Activated naive CD4-positive, alpha-beta T cell treated with anti-CD3 and anti-CD28 coated beads, Interleukin-2, amount 50 U/mL, for 24 hours (primary cell): Measurements from ENCODE around the gene PLA2G3.

ENCODE experiments used
- H3K27ac Mint-ChIP-seq: one replicate; pipeline ENCODE4 v1.8.0; 2021; ENCODE audit warnings: mild to moderate bottlenecking, mixed read lengths
- H3K27me3 Mint-ChIP-seq: one replicate; pipeline ENCODE4 v1.8.0; 2021; ENCODE audit warnings: mixed read lengths
- H3K36me3 Mint-ChIP-seq: one replicate; pipeline ENCODE4 v1.8.0; 2021; ENCODE audit warnings: mixed read lengths
- H3K4me1 Mint-ChIP-seq: one replicate; pipeline ENCODE4 v1.8.0; 2021; ENCODE audit warnings: mixed read lengths
- H3K4me3 Mint-ChIP-seq: one replicate; pipeline ENCODE4 v1.8.0; 2021; ENCODE audit warnings: mild to moderate bottlenecking, mixed read lengths
- H3K9me3 Mint-ChIP-seq: one replicate; pipeline ENCODE4 v1.8.0; 2021; ENCODE audit warnings: mixed read lengths

Gene PLA2G3

DNA sequence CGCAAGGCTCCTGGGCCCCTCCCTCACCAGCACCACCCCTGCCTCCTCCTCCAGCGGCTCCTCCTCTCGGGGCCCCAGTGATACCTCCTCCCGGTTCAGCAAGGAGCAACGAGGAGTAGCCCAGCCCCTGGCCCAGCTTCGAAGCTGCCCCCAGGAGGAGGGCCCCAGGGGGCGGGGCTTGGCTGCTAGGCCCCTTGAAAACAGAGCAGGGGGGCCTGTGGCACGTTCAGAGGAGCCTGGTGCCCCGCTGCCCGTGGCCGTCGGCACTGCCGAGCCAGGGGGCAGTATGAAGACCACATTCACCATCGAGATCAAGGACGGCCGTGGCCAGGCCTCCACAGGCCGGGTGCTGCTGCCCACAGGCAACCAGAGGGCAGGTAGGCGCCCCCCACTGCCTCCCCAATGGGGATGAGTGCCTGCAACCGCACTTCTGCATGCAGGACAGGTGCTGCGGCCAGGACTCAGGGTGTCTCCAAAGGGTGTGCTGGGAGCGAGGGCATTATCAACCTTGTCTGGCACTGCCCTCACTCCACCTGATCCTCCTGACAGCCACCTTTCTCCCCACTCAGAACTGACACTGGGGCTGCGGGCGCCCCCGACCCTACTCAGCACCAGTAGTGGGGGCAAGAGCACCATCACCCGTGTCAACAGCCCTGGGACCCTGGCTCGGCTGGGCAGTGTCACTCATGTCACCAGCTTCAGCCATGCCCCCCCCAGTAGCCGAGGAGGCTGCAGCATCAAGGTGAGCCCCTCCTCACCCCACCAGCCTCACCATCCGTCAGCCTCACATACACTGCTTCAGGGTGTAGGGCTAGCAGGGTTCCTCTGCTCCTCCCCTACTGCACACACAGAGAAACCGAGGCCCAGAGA is 49.0 kb downstream of the PLA2G3 start:
- Mint-ChIP-seq H3K4me3 (no peak overlapping the region), H3K27ac (no peak overlapping the region), H3K36me3 (no peaks in the 10 kb centered on the region), H3K9me3 (no peaks in the 10 kb centered on the region), H3K4me1 (no peaks in the 10 kb centered on the region), H3K27me3 (no peaks in the 10 kb centered on the region)

- no peaks in the 10 kb centered on the region for H3K27me3 Mint-ChIP-seq
- H3K4me3 Mint-ChIP-seq, result no peak overlapping the region
- H3K27ac Mint-ChIP-seq, result no peak overlapping the region
- no peaks in the 10 kb centered on the region for H3K4me1 Mint-ChIP-seq
- no peaks in the 10 kb centered on the region for H3K36me3 Mint-ChIP-seq
- no peaks in the 10 kb centered on the region for H3K9me3 Mint-ChIP-seq
Measured at GRCh38 chr22:31090217-31091085, 49.9 kb downstream of the PLA2G3 start.

GRCh38 chr22:31089160-31090100 is 50.9 kb downstream of the PLA2G3 start:
- Mint-ChIP-seq H3K27me3 (no peaks in the 10 kb centered on the region), H3K36me3 (no peaks in the 10 kb centered on the region), H3K9me3 (no peaks in the 10 kb centered on the region), H3K4me3 (no peak overlapping the region), H3K4me1 (no peaks in the 10 kb centered on the region), H3K27ac (no peak overlapping the region)

- Mint-ChIP-seq H3K27me3 (no peaks in the 10 kb centered on the region), H3K4me3 (no peak overlapping the region), H3K4me1 (peaks cover 7% of the 10 kb centered on the region), H3K36me3 (no peaks in the 10 kb centered on the region), H3K27ac (no peak overlapping the region), H3K9me3 (no peaks in the 10 kb centered on the region)
Measured at GRCh38 chr22:31088233-31088986, 51.9 kb downstream of the PLA2G3 start.

DNA sequence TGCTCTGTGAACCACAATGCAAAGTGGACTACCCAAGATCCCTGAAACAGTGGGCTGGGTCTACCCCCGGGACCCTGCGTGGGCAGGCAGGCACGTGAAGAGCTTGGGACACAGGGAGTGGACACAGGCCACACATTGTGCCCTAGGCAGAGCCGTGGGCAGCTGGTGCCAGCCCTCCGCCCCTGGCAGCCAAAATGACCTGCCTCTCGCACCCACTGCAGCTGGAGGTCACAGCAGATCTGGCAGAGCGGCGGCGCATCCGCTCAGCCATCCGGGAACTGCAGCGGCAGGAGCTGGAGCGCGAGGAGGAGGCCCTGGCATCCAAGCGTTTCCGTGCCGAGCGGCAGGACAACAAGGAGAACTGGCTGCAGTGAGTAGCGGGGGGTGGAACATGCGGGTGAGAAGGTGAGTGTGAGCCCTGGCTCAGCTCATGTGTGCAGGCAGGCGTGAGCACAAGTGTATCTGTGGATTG is 52.5 kb downstream of the PLA2G3 start:
- H3K27ac Mint-ChIP-seq, result no peak overlapping the region
- H3K4me1 Mint-ChIP-seq, result peaks cover 14% of the 10 kb centered on the region
- no peaks in the 10 kb centered on the region for H3K36me3 Mint-ChIP-seq
- H3K4me3 Mint-ChIP-seq, result no peak overlapping the region
- no peaks in the 10 kb centered on the region for H3K9me3 Mint-ChIP-seq
- no peaks in the 10 kb centered on the region for H3K27me3 Mint-ChIP-seq

DNA sequence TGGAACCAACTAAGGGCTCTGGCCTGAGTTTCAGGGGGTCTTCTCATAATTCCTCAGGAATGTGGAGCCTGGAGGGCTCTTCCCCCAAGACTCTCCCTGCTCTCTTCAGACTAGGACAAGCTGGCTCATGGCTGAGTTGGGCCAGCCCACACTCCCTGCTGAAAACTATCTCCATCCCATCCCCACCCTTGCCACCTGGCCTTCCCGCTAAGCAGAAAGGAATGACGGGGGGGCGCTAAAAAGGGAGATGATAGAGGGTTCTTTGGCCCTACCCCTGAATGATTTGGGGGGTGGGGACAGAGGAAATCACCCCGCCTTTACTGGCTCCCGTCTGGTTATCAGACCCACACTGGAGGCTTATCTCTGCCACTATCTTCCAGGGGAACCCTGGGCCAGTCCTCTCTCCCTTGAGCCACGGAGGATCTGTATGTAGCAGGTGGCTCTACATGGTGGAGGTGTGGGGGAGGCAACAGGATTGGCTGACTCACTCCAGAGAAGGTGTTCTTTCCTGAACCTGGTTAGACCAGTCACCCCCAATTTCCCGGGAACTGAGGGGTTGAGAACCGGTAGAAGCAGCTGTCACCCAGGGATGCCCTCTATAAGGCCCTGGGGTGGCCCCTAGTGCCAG is 53.5 kb downstream of the PLA2G3 start:
- peaks cover 23% of the 10 kb centered on the region for H3K4me1 Mint-ChIP-seq
- peak overlapping the region; percentile 4 for H3K4me3 Mint-ChIP-seq
- H3K9me3 Mint-ChIP-seq, result no peaks in the 10 kb centered on the region
- no peaks in the 10 kb centered on the region for H3K27me3 Mint-ChIP-seq
- H3K36me3 Mint-ChIP-seq, result no peaks in the 10 kb centered on the region
- no peak overlapping the region for H3K27ac Mint-ChIP-seq

GRCh38 chr22:31085928-31086327 is 54.4 kb downstream of the PLA2G3 start:
- no peak overlapping the region for H3K4me3 Mint-ChIP-seq

DNA sequence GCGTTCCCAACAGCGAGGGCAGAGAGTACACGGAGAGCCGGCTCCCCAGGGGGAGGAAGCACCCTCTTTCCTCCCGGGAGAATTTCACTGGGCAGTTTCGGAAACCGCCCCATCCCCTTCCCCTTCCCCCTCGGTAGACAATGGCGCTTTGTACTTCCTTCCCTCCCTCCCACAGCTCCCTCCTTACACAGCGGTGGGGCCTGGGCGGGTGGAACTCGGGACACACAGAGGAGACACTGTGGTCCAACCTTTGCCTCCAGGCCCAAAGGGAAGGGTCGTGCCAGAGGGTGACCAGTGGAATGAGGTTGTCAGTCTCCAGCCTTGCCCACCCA is 54.8 kb downstream of the PLA2G3 start:
- Mint-ChIP-seq H3K27me3 (no peaks in the 10 kb centered on the region), H3K9me3 (no peaks in the 10 kb centered on the region), H3K36me3 (no peaks in the 10 kb centered on the region), H3K27ac (peak overlapping the region; percentile 90), H3K4me1 (peaks cover 28% of the 10 kb centered on the region), H3K4me3 (peak overlapping the region; percentile 86)

More at GRCh38 chr22:31085928-31086327, 54.4 kb downstream of the PLA2G3 start:
- H3K27ac Mint-ChIP-seq, result no peak overlapping the region
- H3K27me3 Mint-ChIP-seq, result no peaks in the 10 kb centered on the region
- H3K4me1 Mint-ChIP-seq, result peaks cover 28% of the 10 kb centered on the region
- no peaks in the 10 kb centered on the region for H3K36me3 Mint-ChIP-seq
- H3K9me3 Mint-ChIP-seq, result no peaks in the 10 kb centered on the region

- Mint-ChIP-seq H3K4me1 (peaks cover 28% of the 10 kb centered on the region), H3K4me3 (peak overlapping the region; percentile 94), H3K9me3 (no peaks in the 10 kb centered on the region), H3K36me3 (no peaks in the 10 kb centered on the region), H3K27ac (peak overlapping the region; percentile 90), H3K27me3 (no peaks in the 10 kb centered on the region)
Measured at GRCh38 chr22:31084811-31085492, 55.4 kb downstream of the PLA2G3 start.
